ENCODE data around the gene NEURL1. TPM values are rescaled to one million over a fixed set of nuclear protein-coding genes. Genes with fewer than 3 reads are reported as not detected.
A peak's percentile ranks its signal among the peaks of the same experiment; 100 is the strongest.

The NEURL1 gene
- total and polyA plus RNA-seq, 2 experiments from 2014 or later: 2.3 to 4.6 TPM

GRCh38 chr10:103613616-103614015, 120.1 kb downstream of the NEURL1 start:
- Histone ChIP-seq H3K9me2 (replicated peaks; ENCODE audit: insufficient read depth) (no peaks in the 10 kb centered on the region), H3K4me1 (ENCODE audit: insufficient read depth) (peaks cover 29% of the 10 kb centered on the region), H3K27me3 (no peaks in the 10 kb centered on the region), H4K20me1 (ENCODE audit: insufficient read depth, poor library complexity, severe bottlenecking) (no peaks in the 10 kb centered on the region), H2AFZ (no peak overlapping the region), H3K79me2 (no peaks in the 10 kb centered on the region), H3K4me3 (no peak overlapping the region), H3K27ac (no peak overlapping the region), H3K9me3 (ENCODE audit: low read depth) (no peaks in the 10 kb centered on the region), H3K4me2 (no peak overlapping the region), H3K36me3 (replicated peaks; ENCODE audit: insufficient read depth, low read depth) (no peaks in the 10 kb centered on the region)
- no peak for DNase-seq (ENCODE audit: low spot score)
- WGBS (ENCODE audit: low lambda C conversion rate, missing lambda C conversion rate): 98% methylated on average over 2 of the region's 2 CpGs
- TF ChIP-seq EZH2 (IDR thresholded peaks at IDR 0.05; ENCODE audit: borderline replicate concordance) (no peak), CTCF (IDR thresholded peaks at IDR 0.05; ENCODE audit: poor library complexity) (no peak), EZH2phosphoT487 (IDR thresholded peaks at IDR 0.05; ENCODE audit: low read depth, severe bottlenecking, unreplicated experiment) (no peak)

GRCh38 chr10:103614306-103615158, 121.0 kb downstream of the NEURL1 start:
- no peaks in the 10 kb centered on the region for H4K20me1 ChIP-seq (ENCODE audit: insufficient read depth, poor library complexity, severe bottlenecking)
- H3K79me2 ChIP-seq: no peaks in the 10 kb centered on the region
- no peaks in the 10 kb centered on the region for H3K9me2 ChIP-seq (replicated peaks; ENCODE audit: insufficient read depth)
- H3K9me3 ChIP-seq (ENCODE audit: low read depth): no peaks in the 10 kb centered on the region
- 72% methylated on average over 10 of the region's 14 CpGs for WGBS (ENCODE audit: low lambda C conversion rate, missing lambda C conversion rate)
- peaks cover 29% of the 10 kb centered on the region for H3K4me1 ChIP-seq (ENCODE audit: insufficient read depth)
- H2AFZ ChIP-seq: no peak overlapping the region
- no peaks in the 10 kb centered on the region for H3K27me3 ChIP-seq
- no peak overlapping the region for H3K4me3 ChIP-seq
- TF ChIP-seq CTCF (IDR thresholded peaks at IDR 0.05; ENCODE audit: poor library complexity) (no peak), EZH2 (IDR thresholded peaks at IDR 0.05; ENCODE audit: borderline replicate concordance) (no peak), EZH2phosphoT487 (IDR thresholded peaks at IDR 0.05; ENCODE audit: low read depth, severe bottlenecking, unreplicated experiment) (no peak)
- H3K27ac ChIP-seq: peak overlapping the region; percentile 92
- no peaks in the 10 kb centered on the region for H3K36me3 ChIP-seq (replicated peaks; ENCODE audit: insufficient read depth, low read depth)
- no peak for DNase-seq (ENCODE audit: low spot score)
- H3K4me2 ChIP-seq: peak overlapping the region; percentile 65

GRCh38 chr10:103616705-103617601, 123.4 kb downstream of the NEURL1 start:
- no peaks in the 10 kb centered on the region for H3K79me2 ChIP-seq
- no peak overlapping the region for H3K4me3 ChIP-seq
- H3K27me3 ChIP-seq: no peaks in the 10 kb centered on the region
- H3K4me2 ChIP-seq: no peak overlapping the region
- H4K20me1 ChIP-seq (ENCODE audit: insufficient read depth, poor library complexity, severe bottlenecking): no peaks in the 10 kb centered on the region
- no peaks in the 10 kb centered on the region for H3K36me3 ChIP-seq (replicated peaks; ENCODE audit: insufficient read depth, low read depth)
- TF ChIP-seq EZH2phosphoT487 (IDR thresholded peaks at IDR 0.05; ENCODE audit: low read depth, severe bottlenecking, unreplicated experiment) (no peak), EZH2 (IDR thresholded peaks at IDR 0.05; ENCODE audit: borderline replicate concordance) (no peak), CTCF (IDR thresholded peaks at IDR 0.05; ENCODE audit: poor library complexity) (no peak)
- H3K9me2 ChIP-seq (replicated peaks; ENCODE audit: insufficient read depth): no peaks in the 10 kb centered on the region
- H2AFZ ChIP-seq: no peak overlapping the region
- H3K9me3 ChIP-seq (ENCODE audit: low read depth): no peaks in the 10 kb centered on the region
- DNase-seq (ENCODE audit: low spot score): peak; percentile 57
- 77% methylated on average over 20 of the region's 20 CpGs for WGBS (ENCODE audit: low lambda C conversion rate, missing lambda C conversion rate)
- H3K4me1 ChIP-seq (ENCODE audit: insufficient read depth): peaks cover 29% of the 10 kb centered on the region
- H3K27ac ChIP-seq: peak overlapping the region; percentile 76

All from hepatocyte (in vitro differentiated cells).